OCI-LY1 (cell line): Measurements from ENCODE around the gene DEF6.

Experiments used
- H2AFZ ChIP-seq: fragments of 200-600 bp; sonication (generic), shearing (Covaris generic); 2 replicates; pipeline ENCODE4 v1.6.0; 2014; ENCODE audit warnings: antibody characterized with exemption, mild to moderate bottlenecking, low read length
- H3F3A ChIP-seq: fragments of 200-600 bp; sonication (generic), shearing (Covaris generic); 2 replicates; pipeline ENCODE4 v1.6.0; 2014; ENCODE audit warnings: mild to moderate bottlenecking, antibody characterized with exemption, low read length, moderate library complexity; ENCODE audit not compliant: insufficient read depth
- H3K27ac ChIP-seq: fragments of 200-600 bp; sonication (generic); 2 replicates; pipeline ENCODE4 v1.5.1; 2014; ENCODE audit warnings: low read length, mixed run types, mild to moderate bottlenecking, low read depth; ENCODE audit not compliant: poor library complexity, severe bottlenecking
- H3K27me3 ChIP-seq: fragments of 200-600 bp; sonication (generic); 2 replicates; pipeline ENCODE4 v1.6.0; 2014; ENCODE audit warnings: antibody characterized with exemption, mild to moderate bottlenecking, low read length, moderate library complexity; ENCODE audit not compliant: insufficient read depth
- H3K36me3 ChIP-seq: fragments of 200-600 bp; sonication (generic); 2 replicates; pipeline ENCODE4 v1.6.1; 2014; ENCODE audit warnings: mild to moderate bottlenecking, antibody characterized with exemption, low read length, moderate library complexity, mixed read lengths; ENCODE audit not compliant: insufficient read depth
- H3K4me1 ChIP-seq: fragments of 200-600 bp; sonication (generic); 2 replicates; pipeline ENCODE4 v1.5.1; 2014; ENCODE audit warnings: mild to moderate bottlenecking, low read length, moderate library complexity; ENCODE audit not compliant: insufficient read depth, severe bottlenecking
- H3K4me2 ChIP-seq: fragments of 200-600 bp; sonication (generic), shearing (Covaris generic); 2 replicates; pipeline ENCODE4 v1.6.1; 2014; ENCODE audit warnings: low read length
- H3K4me3 ChIP-seq: fragments of 200-600 bp; sonication (generic); 2 replicates; pipeline ENCODE4 v1.5.1; 2014; ENCODE audit warnings: low read length, low read depth, mild to moderate bottlenecking, mixed read lengths; ENCODE audit not compliant: poor library complexity, severe bottlenecking
- H3K79me2 ChIP-seq: fragments of 200-600 bp; shearing (Covaris generic); 2 replicates; pipeline ENCODE4 v1.6.1; 2016; ENCODE audit warnings: mixed run types, low read length, mixed read lengths; ENCODE audit not compliant: insufficient read depth
- H3K9ac ChIP-seq: fragments of 200-600 bp; sonication (generic), shearing (Covaris generic); 2 replicates; pipeline ENCODE4 v1.6.1; 2014; ENCODE audit warnings: mild to moderate bottlenecking, low read length, mixed read lengths
- H3K9me2 ChIP-seq: fragments of 200-600 bp; sonication (generic), shearing (Covaris generic); 2 replicates; pipeline ENCODE4 v1.6.1; 2014; ENCODE audit warnings: low read depth, mild to moderate bottlenecking, low read length, mixed read lengths
- H3K9me3 ChIP-seq: fragments of 200-600 bp; shearing (Covaris generic); 2 replicates; pipeline ENCODE4 v1.6.1; 2014; ENCODE audit warnings: low read length, mixed read lengths
- H4K20me1 ChIP-seq: fragments of 200-600 bp; sonication (generic), shearing (Covaris generic); 2 replicates; pipeline ENCODE4 v1.6.0; 2016; ENCODE audit warnings: mild to moderate bottlenecking, low read length; ENCODE audit not compliant: insufficient read depth
- CTCF ChIP-seq: fragments of 200-600 bp; sonication (generic), shearing (Covaris generic); IDR thresholded peaks from 2 replicates; pipeline ENCODE4 v1.5.1; 2017; ENCODE audit warnings: mild to moderate bottlenecking, antibody characterized with exemption, low read length, moderate library complexity, mixed read lengths
- EZH2 ChIP-seq: fragments of 200-600 bp; sonication (generic), shearing (Covaris generic); IDR thresholded peaks from 2 replicates; pipeline ENCODE4 v1.8.0; 2017; ENCODE audit warnings: borderline replicate concordance, mixed run types, mild to moderate bottlenecking, antibody characterized with exemption, low read length, moderate library complexity, mixed read lengths

The DEF6 gene

GRCh38 chr6:35312076-35312800, 14.6 kb downstream of the DEF6 start:
- no peak overlapping the region for H3K4me3 ChIP-seq
- no peaks in the 10 kb centered on the region for H3F3A ChIP-seq
- peak overlapping the region; percentile 49 for H3K27ac ChIP-seq
- H3K9me2 ChIP-seq: no peaks in the 10 kb centered on the region
- peaks cover 17% of the 10 kb centered on the region for H3K4me1 ChIP-seq
- no peaks in the 10 kb centered on the region for H3K27me3 ChIP-seq
- H3K79me2 ChIP-seq: no peaks in the 10 kb centered on the region
- H4K20me1 ChIP-seq: no peaks in the 10 kb centered on the region
- peak overlapping the region; percentile 49; the same call in 1 of the 2 replicates for H3K4me2 ChIP-seq
- H2AFZ ChIP-seq: peak overlapping the region; percentile 85; the same call in 1 of the 2 replicates
- no peak for TF ChIP-seq EZH2
- H3K9ac ChIP-seq: no peak overlapping the region; the same call in 1 of the 2 replicates
- H3K9me3 ChIP-seq: no peaks in the 10 kb centered on the region
- peaks cover 8% of the 10 kb centered on the region; the same call in 1 of the 2 replicates for H3K36me3 ChIP-seq

DNA sequence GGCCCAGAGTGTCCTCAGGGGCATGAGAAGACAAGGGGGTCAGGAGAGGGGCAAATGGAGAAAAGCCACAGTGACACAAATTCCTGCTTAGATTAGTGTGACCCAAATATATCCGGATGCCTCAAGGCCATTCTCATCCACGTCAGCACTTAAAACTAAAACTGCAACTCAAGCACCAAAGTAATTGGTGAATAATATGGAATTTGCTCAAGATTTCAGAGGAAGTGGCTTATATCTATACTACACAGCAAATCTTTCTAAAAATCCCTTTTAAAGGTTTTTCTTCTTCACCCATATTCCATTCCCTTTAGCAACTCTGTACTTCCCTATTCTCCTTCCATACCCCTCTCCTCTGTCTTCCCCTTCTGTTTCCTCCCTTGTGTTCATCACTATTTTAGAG, 15.2 kb downstream of the DEF6 start:
- TF ChIP-seq EZH2 (no peak), CTCF (no peak)
- Histone ChIP-seq H3K27ac (no peak overlapping the region), H3K4me1 (peaks cover 17% of the 10 kb centered on the region)

DNA sequence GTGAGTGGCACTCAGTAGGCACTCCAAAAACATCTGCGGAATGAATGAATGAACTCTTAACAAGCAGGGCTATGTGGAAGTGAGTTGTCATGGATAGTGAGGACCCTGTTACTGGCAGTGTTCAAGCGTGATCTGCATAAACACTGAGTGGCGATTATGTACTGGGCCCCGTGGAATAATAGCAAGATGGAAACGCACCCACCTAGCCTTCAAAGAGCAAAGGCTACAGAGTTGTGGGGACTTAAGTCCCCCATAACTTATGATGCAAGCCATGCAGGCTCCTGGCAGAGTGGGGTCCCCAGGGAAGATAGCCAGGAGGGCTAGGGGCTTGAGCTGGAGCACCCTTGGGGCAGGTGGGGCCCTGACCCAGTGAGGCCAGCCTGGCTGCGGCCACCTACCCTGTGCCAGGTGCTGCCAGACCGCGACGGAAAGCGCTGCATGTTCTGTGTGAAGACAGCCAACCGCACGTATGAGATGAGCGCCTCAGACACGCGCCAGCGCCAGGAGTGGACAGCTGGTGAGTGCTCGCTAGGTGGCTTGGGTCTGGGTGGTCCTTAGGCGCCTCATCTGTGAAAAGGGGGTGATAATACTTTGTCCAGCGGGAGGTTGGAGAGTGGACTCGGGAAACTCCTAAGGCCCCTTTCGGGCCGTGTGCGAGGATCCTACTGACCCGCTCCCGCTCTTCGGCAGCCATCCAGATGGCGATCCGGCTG, 20.0 kb downstream of the DEF6 start:
- Histone ChIP-seq H3F3A (no peaks in the 10 kb centered on the region), H3K4me1 (no peaks in the 10 kb centered on the region), H4K20me1 (no peaks in the 10 kb centered on the region), H3K9ac (no peak overlapping the region), H3K4me3 (no peak overlapping the region), H3K9me2 (no peaks in the 10 kb centered on the region), H3K4me2 (no peak overlapping the region), H3K36me3 (peaks cover 39% of the 10 kb centered on the region; the same call in 1 of the 2 replicates), H3K79me2 (no peaks in the 10 kb centered on the region), H3K27ac (no peak overlapping the region), H3K27me3 (no peaks in the 10 kb centered on the region), H2AFZ (no peak overlapping the region), H3K9me3 (no peaks in the 10 kb centered on the region)
- TF ChIP-seq CTCF (no peak), EZH2 (no peak)

More for the DNA sequence above, 15.2 kb downstream of the DEF6 start:
- H3K9me2 ChIP-seq: no peaks in the 10 kb centered on the region
- H3K79me2 ChIP-seq: no peaks in the 10 kb centered on the region
- no peak overlapping the region for H2AFZ ChIP-seq
- no peaks in the 10 kb centered on the region for H3K9me3 ChIP-seq
- no peaks in the 10 kb centered on the region for H3F3A ChIP-seq
- no peaks in the 10 kb centered on the region for H3K27me3 ChIP-seq
- H3K36me3 ChIP-seq: peaks cover 11% of the 10 kb centered on the region; the same call in 1 of the 2 replicates
- H3K9ac ChIP-seq: no peak overlapping the region
- H3K4me2 ChIP-seq: no peak overlapping the region
- no peaks in the 10 kb centered on the region for H4K20me1 ChIP-seq
- H3K4me3 ChIP-seq: no peak overlapping the region
